Measurements from ENCODE around the gene THAP5.

DNA sequence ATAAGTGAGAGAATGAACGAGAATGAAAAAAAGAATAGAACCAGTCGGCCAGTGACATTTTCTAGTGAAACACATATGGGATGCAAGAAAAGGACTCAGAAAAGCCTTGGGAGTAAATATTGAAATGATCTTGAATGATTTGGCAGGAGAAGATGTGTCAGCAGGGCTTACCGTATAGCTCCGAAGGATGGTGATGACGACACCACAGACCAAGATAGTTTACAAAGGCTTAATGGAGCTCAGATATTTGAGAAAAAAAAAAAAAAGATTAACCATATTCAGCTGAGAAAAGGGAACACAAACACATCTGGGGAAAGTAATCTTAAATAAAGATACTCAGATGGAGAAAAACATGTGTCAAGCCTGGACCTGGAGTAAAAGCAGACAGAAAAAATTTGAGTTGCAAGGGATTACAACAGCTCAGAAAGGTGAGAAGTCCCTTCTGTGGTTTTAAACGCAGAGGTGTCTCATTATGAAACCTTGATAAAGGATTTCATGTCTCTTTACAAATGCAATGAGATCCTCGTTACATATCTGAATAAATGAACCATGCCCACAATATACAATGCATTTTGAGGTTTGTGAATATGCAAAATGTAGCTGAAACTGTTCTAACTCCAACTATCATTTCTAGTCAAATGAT is 36.2 kb upstream of the THAP5 start:
- TF ChIP-seq RFX5 (IDR thresholded peaks at IDR 0.05; ENCODE audit: low read length) (no peak), EP300 (IDR thresholded peaks at IDR 0.05; ENCODE audit: borderline replicate concordance in 1 of 2, low read depth in 1 of 2, low read length in 1 of 2) (no peak), POLR2AphosphoS5 (IDR thresholded peaks at IDR 0.05; ENCODE audit: low read depth, low read length) (no peak), TCF12 (IDR thresholded peaks at IDR 0.05) (no peak), SMC3 (IDR thresholded peaks at IDR 0.05; ENCODE audit: low read depth, low read length) (no peak), RCOR1 (IDR thresholded peaks at IDR 0.05; ENCODE audit: low read length) (no peak)
- TF ChIP-seq, protein P1, sequence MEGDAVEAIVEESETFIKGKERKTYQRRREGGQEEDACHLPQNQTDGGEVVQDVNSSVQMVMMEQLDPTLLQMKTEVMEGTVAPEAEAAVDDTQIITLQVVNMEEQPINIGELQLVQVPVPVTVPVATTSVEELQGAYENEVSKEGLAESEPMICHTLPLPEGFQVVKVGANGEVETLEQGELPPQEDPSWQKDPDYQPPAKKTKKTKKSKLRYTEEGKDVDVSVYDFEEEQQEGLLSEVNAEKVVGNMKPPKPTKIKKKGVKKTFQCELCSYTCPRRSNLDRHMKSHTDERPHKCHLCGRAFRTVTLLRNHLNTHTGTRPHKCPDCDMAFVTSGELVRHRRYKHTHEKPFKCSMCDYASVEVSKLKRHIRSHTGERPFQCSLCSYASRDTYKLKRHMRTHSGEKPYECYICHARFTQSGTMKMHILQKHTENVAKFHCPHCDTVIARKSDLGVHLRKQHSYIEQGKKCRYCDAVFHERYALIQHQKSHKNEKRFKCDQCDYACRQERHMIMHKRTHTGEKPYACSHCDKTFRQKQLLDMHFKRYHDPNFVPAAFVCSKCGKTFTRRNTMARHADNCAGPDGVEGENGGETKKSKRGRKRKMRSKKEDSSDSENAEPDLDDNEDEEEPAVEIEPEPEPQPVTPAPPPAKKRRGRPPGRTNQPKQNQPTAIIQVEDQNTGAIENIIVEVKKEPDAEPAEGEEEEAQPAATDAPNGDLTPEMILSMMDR (IDR thresholded peaks at IDR 0.05) = no peak
